Measurements from ENCODE around the gene DGKI.

DGKI gene

DNA sequence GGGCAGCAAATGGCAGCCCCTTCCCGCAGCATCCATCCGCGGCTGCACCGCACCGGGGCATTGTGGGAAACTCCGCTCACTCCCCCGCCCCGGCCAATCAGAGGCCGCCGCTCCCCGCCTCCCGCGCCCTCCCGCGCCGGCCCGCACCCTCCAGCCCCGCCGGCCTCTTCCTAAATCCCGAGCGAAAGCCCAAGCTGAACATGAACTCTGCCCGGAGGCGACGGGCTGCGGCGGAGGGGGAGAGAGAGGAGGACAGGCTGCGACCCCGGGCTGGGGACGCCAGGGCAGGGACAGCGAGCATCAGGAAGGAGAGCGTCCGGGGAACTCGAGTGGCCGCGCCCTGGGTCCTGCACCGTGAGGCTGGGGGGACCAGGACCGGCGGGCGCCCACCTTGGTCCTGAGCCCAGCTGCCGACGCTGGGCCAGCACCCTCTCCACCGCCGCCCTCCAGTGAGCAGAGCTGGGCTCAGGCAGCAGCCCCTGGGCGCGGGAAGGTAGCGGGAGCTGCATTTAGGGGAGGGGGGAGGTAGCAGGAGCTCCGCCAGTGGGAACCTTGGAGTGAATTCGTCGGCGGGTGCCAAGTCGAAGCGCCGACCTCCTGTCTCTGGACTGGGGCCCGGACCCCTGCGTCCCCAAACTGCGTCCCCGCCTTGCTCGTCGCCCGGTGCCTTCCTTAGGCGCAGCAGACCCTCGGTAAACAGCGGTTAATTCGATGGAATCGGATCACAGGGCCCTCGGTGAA lies at the start of gene DGKI:
Gene DGKI (minus strand): TSS at position 148 of the 741 bp plus-strand sequence.
- no peak for DNase-seq

- DNase-seq: no peak
These were observed 48.8 kb upstream of the DGKI start for GRCh38 chr7:137895301-137896221.

DNA sequence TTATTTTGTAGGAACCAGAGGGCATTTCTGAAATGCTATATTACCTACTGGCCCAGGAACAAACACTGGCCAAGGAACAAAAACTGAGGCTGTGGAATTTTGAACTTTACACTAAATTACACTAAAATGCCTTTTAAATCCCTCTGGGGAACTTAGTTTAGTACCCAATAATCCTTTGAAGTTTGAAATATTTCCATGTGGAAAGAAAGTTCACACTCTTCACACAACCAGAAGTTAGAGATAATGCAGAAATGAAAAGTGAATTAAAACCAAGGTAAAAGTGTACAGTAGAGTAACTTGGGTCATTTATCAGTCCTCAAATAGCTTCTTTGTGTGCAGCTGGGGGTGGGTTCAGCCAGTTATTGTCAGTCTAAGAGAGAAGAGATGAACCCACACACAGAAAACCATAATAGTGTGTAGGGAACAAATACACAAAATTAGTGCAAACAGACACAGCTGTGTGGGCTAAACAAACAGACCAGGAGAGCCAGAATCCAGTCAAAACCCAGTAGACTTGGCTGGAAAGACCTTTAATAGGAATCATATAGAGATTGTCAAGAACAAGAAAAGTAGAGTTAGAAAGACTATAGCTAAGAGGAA lies 46.5 kb upstream of the DGKI start:
- no peak for DNase-seq

GRCh38 chr7:137891016-137891655 lies 44.4 kb upstream of the DGKI start:
- DNase-seq: no peak

DNA sequence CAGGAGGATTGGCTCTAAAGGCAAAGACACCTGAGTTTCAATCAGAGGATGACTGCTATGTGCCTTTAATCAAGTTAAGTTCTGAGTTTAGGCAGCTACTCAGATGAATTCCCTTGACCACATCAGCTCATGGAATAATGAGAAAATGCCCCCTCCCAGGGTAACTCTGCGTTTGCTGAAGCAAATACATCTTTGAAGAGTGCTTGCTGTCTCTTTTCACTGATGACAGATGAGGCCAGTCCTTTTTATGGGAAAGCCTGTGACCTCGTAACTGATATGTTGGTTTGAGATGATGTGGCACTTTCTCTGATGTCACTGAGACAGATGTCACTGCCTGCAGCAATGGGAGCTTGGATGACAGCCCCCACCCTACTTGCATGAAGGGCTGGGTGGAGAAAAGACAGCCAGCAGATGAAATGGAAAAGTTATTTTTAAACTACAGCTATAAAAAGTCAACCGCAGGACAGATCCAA lies 43.7 kb upstream of the DGKI start:
- no peak for DNase-seq

DNA sequence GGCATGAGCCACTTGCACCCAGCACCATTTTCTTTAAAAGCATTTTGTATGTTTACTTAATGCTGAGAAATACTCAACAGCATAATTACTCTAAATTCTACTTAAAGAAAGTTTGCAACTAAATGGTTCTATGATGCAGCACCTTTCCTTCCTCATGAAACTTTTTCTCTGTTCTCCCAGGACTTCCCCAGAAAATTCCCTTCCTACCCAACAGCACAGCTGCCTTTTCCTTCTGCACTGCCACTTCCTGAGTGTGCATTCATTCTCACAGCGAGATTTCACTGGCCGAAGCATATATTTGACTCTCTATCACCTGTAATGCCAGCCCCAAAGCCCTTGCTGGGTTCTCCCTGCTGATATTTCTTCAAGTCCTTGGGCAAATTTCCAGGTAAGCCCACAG lies 41.5 kb upstream of the DGKI start:
- no peak for DNase-seq

DNA sequence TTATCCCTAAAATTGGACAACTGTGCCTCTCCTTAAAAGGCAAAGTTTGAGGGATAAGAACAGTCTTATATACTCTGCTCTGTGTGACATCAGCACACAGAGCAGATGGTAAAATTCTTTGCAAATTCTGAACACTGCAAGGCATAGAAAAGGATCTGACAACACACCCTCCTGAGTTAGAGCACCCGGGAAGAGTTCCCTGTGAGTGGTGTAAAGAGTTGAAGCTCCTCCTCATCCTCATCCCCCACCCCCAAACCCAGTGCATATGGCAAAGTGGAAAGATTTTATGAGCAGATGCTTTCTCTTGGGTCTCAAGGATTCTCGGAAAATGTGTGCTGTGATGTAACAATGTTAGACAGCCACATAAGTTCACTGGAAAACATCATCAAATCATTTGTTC lies 40.0 kb upstream of the DGKI start:
- DNase-seq: no peak

DNA sequence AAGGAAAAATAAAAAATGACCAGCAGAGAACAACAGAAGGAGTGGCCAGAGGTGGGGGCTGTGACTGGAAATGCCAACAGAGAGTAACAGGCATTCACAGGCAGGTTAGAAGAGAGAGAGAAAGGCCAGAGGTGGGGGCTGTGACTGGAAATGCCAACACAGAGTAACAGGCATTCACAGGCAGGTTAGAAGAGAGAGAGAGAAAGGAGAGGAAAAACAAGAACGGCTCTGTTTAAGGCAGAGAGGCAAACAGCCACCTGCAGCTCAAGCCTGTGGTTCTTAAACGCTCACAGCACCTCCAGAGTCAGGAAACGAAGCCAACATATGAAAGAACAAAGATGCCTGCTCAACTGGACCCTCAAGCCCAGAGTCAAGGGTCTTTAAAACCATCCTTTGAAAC lies 39.5 kb upstream of the DGKI start:
- no peak for DNase-seq

- no peak for DNase-seq
These were observed 38.9 kb upstream of the DGKI start for GRCh38 chr7:137885678-137886077.

- no peak for DNase-seq
These were observed 36.0 kb upstream of the DGKI start for GRCh38 chr7:137882806-137883205.

DNA sequence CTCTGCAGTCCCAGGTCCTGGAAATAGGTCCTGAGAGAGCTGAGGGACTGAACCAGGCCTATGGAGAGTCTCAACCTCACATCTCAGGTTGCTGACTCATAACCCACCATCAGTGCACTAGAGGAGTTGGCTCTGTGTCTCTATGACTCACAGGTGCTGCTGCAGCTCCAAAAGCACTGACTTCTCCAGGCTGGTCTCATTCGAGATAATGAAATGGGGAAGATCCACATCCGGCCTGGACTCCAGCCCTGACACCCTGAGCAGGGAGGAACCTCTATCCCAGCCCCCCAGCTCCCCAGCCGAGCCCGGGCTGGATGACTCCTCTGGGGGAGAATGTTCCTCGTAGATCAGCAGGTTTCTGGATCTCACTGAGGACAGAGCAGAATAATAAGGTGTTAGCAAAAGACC lies 35.5 kb upstream of the DGKI start:
- DNase-seq: peak; percentile 54

- no peak for DNase-seq
These were observed 35.0 kb upstream of the DGKI start for GRCh38 chr7:137881607-137882260.

DNA sequence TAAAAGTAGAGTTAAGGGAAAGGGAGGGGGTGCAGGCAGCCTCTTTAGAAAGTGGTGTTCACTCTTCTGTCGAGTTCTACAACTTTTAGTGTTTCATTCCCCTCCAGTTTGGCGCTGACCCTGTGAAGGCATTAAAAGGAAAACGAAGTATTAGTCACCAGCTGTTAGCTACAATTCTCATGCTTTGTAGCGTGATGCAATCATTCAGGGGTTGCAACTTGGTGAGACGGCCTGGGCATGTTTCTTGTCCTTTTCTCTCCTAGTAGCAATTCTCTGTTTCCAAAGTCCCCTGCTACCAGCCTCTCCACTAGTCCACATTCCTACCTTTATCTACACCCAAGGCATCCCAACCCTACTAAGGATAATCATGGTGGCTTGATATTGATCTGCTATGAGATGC lies 33.7 kb upstream of the DGKI start:
- DNase-seq: no peak

GRCh38 chr7:137879357-137880158 lies 32.8 kb upstream of the DGKI start:
- DNase-seq: no peak

DNA sequence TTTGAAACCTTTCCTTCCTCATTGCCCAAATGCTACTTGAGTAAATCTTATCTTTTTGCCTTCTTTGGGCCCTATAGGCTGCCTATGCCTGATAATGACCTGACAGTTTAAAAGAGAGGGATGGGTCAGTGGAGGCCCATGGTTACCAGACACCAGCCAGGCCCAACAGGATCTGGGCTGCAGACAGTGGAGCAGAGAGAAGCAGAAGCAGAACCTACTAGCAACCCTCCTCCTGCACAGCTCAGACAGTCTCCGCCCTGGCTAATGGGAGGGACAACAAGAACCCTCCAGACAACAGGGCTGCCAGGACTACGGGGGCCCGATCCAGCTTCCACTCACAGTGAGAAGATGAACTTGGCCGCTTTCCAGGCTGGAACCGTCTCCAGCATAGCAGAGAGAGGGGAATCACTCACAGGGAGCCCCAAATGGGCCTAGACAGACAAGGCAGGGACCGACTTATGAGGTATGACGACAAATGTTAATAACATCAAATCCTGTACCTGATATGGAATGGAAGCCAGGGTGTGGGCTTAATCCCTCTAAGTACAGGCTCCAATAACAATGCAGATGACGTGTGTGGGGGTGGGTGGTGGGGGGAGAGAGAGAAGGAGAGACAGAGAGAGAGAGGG lies 31.7 kb upstream of the DGKI start:
- no peak for DNase-seq

- no peak for DNase-seq
These were observed 30.4 kb upstream of the DGKI start for GRCh38 chr7:137877027-137877675.

DNA sequence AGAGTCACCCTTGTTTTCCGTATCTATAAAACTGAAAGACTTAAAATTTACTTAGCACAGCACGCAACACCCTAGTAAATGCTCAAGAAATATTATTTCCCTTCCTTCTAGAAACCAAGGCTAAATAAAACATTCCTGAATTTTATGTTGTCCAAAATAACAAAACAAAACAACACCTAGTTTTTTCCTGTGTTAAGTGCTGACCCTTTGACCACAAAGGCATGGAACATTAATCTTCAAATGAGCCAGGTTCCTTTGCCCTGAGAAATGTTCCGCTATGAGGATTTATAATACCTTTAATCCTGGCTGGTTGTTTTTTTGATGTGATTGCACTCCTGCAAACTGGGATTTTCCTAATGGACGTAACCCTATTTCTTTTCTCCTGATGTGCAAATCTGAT lies 29.0 kb upstream of the DGKI start:
- DNase-seq: no peak

GRCh38 chr7:137873979-137874777 lies 27.4 kb upstream of the DGKI start:
- no peak for DNase-seq

- DNase-seq: no peak
These were observed 26.8 kb upstream of the DGKI start for GRCh38 chr7:137873524-137873923.

Measured in NCI-H446 treated with DMSO at 0.1 percent for 48 hours (cell line).